ENCODE measurements around the gene THAP8. TPM values are rescaled to one million over a fixed set of nuclear protein-coding genes. Genes with fewer than 3 reads are reported as not detected.

Gene THAP8
- total and polyA plus RNA-seq, 4 experiments from 2014 or later: 4.0 to 8.6 (median 6.0) TPM

DNA sequence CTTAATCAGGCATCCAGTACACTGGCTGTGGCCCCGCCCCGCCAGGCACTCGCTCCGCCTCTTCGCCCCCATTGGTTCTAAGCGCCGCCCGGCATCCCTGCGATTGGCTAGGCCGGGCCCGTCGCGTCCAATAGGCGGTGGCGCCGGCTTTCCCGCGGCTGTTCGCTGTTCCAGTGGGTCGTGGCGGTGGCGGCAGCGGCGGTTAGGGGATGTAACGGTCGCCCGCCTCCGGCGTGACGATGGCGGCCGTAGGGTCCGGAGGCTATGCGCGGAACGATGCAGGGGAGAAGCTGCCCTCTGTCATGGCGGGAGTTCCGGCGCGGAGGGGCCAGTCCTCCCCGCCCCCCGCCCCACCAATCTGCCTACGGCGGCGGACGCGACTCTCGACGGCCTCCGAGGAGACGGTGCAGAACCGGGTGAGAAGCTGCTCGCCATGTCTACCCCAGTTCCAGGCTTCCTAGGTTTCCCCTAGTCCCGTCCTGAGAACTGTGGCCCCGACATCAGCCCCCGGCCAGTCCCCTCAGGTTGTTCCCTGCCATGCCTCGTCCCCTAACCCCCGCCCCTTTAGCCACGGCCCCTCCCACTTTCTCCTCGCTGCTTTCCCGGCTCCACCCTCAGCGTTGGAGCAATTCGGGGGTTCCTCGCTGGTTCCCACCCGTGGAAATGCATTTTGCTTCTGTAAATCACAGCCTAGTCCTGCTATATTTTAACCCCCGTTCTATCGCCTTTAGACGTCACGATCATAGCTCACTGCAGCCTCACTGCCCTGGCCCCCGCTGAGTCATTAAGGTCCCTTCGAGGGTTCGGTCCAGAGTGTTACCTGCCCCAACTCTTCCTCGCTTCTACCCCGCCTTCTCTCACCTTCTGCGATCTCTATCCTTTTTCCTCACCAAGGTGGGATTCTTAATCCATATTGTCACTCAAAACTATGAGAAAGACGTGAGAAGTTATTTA, 925 bp upstream of the THAP8 start, which contains the start of gene WDR62:
WDR62 (plus strand) TSS at position 165 of the 954 bp plus-strand sequence; CDS start at position 240, 75 bp downstream.
- peaks cover 11% of the 10 kb centered on the region for H3K4me1 ChIP-seq (ENCODE audit: insufficient read depth, low read length)
- H3K9me3 ChIP-seq (ENCODE audit: control insufficient read depth in 1 of 2, low read length in 2 of 2): no peaks in the 10 kb centered on the region
- ChIA-PET CTCF (ENCODE audit: partially characterized antibody) (interaction anchor here (0.8 to 1.9 kb wide), 4 partner anchors 73 to 115 kb away, joined by 3 to 11 read pairs (median 4); no protein-coding TSS in a partner anchor), POLR2A (ENCODE audit: partially characterized antibody) (interaction anchor here (0.6 to 2.6 kb wide), 14 partner anchors 13 to 165 kb away, joined by 3 to 30 read pairs (median 6); partner anchors contain the start of genes ALKBH6, CAPNS1, POLR2I and SDHAF1)
- peak within 1 kb of the TSS; percentile 96 to 100 (median 99) for H3K4me3 Mint-ChIP-seq
- intact Hi-C loops (cut with micrococcal nuclease): loop anchor here (1.0 kb wide), 8 partner anchors 41 to 338 kb away; partner anchors contain the start of genes ALKBH6, PSENEN, SDHAF1 and TBCB
- no peaks in the 10 kb centered on the region for H3K27me3 ChIP-seq (ENCODE audit: insufficient read depth, low read length)
- peaks cover 0 to 7% of the 10 kb centered on the region in 2 donors for H3K36me3 Mint-ChIP-seq
- no peaks in the 10 kb centered on the region for H3K9me3 Mint-ChIP-seq
- peak within 1 kb of the TSS; percentile 98 to 99 (median 98) for H3K27ac Mint-ChIP-seq
- peak within 1 kb of the TSS; percentile 79 to 93 for H3K4me3 ChIP-seq (ENCODE audit: low read length in 2 of 2)
- H3K27me3 Mint-ChIP-seq: no peaks in the 10 kb centered on the region
- H3K4me1 Mint-ChIP-seq: peaks cover 13 to 41% (median 21%) of the 10 kb centered on the region in 4 donors
- H3K27ac ChIP-seq (ENCODE audit: low read depth, low read length): peak within 1 kb of the TSS; percentile 78
- peaks cover 4% of the 10 kb centered on the region for H3K36me3 ChIP-seq (ENCODE audit: insufficient read depth, low read length)
- peak in 1 of 5 donors; percentile 64 for DNase-seq

DNA sequence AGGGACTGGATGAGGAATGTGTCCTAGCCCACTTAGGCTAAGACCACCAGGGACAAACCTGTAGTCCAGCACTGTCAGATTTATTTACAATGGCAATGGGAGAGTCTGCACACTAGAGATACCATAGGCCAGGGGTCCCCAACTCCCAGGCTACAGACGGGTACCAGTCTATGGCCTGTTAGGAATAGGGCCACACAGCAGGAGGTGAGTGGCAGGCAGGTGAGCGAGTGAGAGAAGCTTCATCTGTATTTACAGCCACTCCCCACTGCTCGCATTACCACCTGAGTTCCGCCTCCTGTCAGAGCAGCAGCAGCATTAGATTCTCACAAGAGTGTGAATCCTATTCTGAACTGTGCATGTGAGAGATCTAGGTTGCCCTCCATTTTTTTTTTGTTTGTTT, 2.4 kb downstream of the THAP8 start:
- Mint-ChIP-seq H3K27me3 (no peaks in the 10 kb centered on the region), H3K27ac (peak overlapping the region in 4 of 7 donors; percentile 11 to 86 (median 41)), H3K36me3 (peaks cover 0 to 8% of the 10 kb centered on the region in 2 donors), H3K9me3 (no peaks in the 10 kb centered on the region), H3K4me1 (peaks cover 18 to 41% (median 21%) of the 10 kb centered on the region in 4 donors), H3K4me3 (peak overlapping the region in 4 of 8 donors; percentile 47 to 59 (median 50))
- no peak overlapping the region for H3K27ac ChIP-seq (ENCODE audit: low read depth, low read length)
- H3K4me3 ChIP-seq (ENCODE audit: low read length in 2 of 2): no peak overlapping the region
- intact Hi-C loops (cut with micrococcal nuclease): no loop called here
- DNase-seq: no peak
- peaks cover 11% of the 10 kb centered on the region for H3K4me1 ChIP-seq (ENCODE audit: insufficient read depth, low read length)
- no peaks in the 10 kb centered on the region for H3K9me3 ChIP-seq (ENCODE audit: control insufficient read depth in 1 of 2, low read length in 2 of 2)
- ChIA-PET CTCF (ENCODE audit: partially characterized antibody) (no interaction called here), POLR2A (ENCODE audit: partially characterized antibody) (no interaction called here)
- peaks cover 4% of the 10 kb centered on the region for H3K36me3 ChIP-seq (ENCODE audit: insufficient read depth, low read length)
- H3K27me3 ChIP-seq (ENCODE audit: insufficient read depth, low read length): no peaks in the 10 kb centered on the region

DNA sequence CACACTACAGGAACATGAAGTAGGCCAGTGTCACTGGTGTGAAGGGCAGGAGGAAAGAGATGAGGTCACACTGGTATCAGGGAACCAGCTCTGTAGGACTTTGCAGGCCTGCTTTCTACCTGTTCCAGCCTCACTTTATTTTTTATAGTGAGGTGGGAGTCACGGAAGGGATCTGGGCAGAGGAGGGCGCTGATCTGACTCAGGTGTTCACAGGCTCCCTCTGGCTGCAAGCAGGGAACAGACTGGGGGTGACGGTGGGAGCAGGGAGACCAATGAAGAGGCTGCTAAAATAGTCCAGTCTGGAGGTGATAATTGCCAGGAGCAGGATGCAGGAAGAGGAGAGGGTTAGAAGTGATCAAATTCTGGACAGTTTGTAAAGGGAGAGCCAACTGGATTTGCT, 2.8 kb downstream of the THAP8 start:
- no peaks in the 10 kb centered on the region for H3K9me3 ChIP-seq (ENCODE audit: control insufficient read depth in 1 of 2, low read length in 2 of 2)
- Mint-ChIP-seq H3K27me3 (no peaks in the 10 kb centered on the region), H3K36me3 (peaks cover under 1 to 9% of the 10 kb centered on the region in 2 donors), H3K4me3 (peak overlapping the region in 4 of 8 donors; percentile 47 to 59 (median 50)), H3K27ac (peak overlapping the region in 5 of 7 donors; percentile 5 to 86 (median 15)), H3K4me1 (peaks cover 18 to 38% (median 21%) of the 10 kb centered on the region in 4 donors), H3K9me3 (no peaks in the 10 kb centered on the region)
- H3K4me3 ChIP-seq (ENCODE audit: low read length in 2 of 2): no peak overlapping the region
- DNase-seq: no peak
- ChIA-PET CTCF (ENCODE audit: partially characterized antibody) (no interaction called here), POLR2A (ENCODE audit: partially characterized antibody) (no interaction called here)
- intact Hi-C loops (cut with micrococcal nuclease): no loop called here
- H3K27ac ChIP-seq (ENCODE audit: low read depth, low read length): no peak overlapping the region
- H3K4me1 ChIP-seq (ENCODE audit: insufficient read depth, low read length): peaks cover 11% of the 10 kb centered on the region
- H3K36me3 ChIP-seq (ENCODE audit: insufficient read depth, low read length): peaks cover 4% of the 10 kb centered on the region
- no peaks in the 10 kb centered on the region for H3K27me3 ChIP-seq (ENCODE audit: insufficient read depth, low read length)

GRCh38 chr19:36049080-36049698, 4.9 kb downstream of the THAP8 start:
- Histone ChIP-seq H3K27me3 (ENCODE audit: insufficient read depth, low read length) (no peaks in the 10 kb centered on the region), H3K27ac (ENCODE audit: low read depth, low read length) (no peak overlapping the region), H3K4me3 (ENCODE audit: low read length in 2 of 2) (no peak overlapping the region), H3K9me3 (ENCODE audit: control insufficient read depth in 1 of 2, low read length in 2 of 2) (no peaks in the 10 kb centered on the region), H3K4me1 (ENCODE audit: insufficient read depth, low read length) (peaks cover 4% of the 10 kb centered on the region), H3K36me3 (ENCODE audit: insufficient read depth, low read length) (peaks cover 4% of the 10 kb centered on the region)
- H3K27me3 Mint-ChIP-seq: no peaks in the 10 kb centered on the region
- H3K36me3 Mint-ChIP-seq: peaks cover 6 to 11% of the 10 kb centered on the region in 2 donors
- no peak overlapping the region for H3K4me3 Mint-ChIP-seq
- intact Hi-C loops (cut with micrococcal nuclease): no loop called here
- DNase-seq: no peak
- POLR2A ChIA-PET (ENCODE audit: partially characterized antibody): no interaction called here
- CTCF ChIA-PET (ENCODE audit: partially characterized antibody): no interaction called here
- peak overlapping the region in 1 of 7 donors; percentile 22 for H3K27ac Mint-ChIP-seq
- no peaks in the 10 kb centered on the region for H3K9me3 Mint-ChIP-seq
- peaks cover 8 to 28% (median 15%) of the 10 kb centered on the region in 4 donors for H3K4me1 Mint-ChIP-seq

DNA sequence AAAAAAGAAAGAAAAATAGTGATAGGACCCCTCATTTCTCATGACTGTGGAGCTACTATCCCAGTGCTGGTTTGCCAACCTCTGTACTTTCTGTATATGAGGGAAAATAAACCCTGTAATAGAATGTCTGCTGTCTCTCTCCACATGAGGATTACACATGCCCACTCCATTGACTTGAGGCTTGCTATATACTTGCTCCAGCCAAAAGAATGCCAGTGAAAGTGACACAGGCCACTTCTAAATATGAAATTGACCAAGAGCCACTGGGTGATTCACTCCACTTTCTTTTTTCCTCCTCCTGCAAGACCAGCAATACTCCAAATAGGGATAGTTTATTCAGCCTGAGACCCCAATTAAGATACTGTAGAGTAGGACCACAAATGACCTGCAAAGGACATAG, 6.2 kb downstream of the THAP8 start:
- no peaks in the 10 kb centered on the region for H3K27me3 Mint-ChIP-seq
- H3K9me3 ChIP-seq (ENCODE audit: control insufficient read depth in 1 of 2, low read length in 2 of 2): no peaks in the 10 kb centered on the region
- peaks cover 3 to 14% of the 10 kb centered on the region in 2 donors for H3K36me3 Mint-ChIP-seq
- intact Hi-C loops (cut with micrococcal nuclease): no loop called here
- no peaks in the 10 kb centered on the region for H3K27me3 ChIP-seq (ENCODE audit: insufficient read depth, low read length)
- ChIA-PET POLR2A (ENCODE audit: partially characterized antibody) (no interaction called here), CTCF (ENCODE audit: partially characterized antibody) (no interaction called here)
- H3K27ac ChIP-seq (ENCODE audit: low read depth, low read length): no peak overlapping the region
- no peak overlapping the region for H3K27ac Mint-ChIP-seq
- H3K4me1 Mint-ChIP-seq: peaks cover 4 to 18% (median 11%) of the 10 kb centered on the region in 4 donors
- H3K4me1 ChIP-seq (ENCODE audit: insufficient read depth, low read length): no peaks in the 10 kb centered on the region
- DNase-seq: no peak
- H3K4me3 ChIP-seq (ENCODE audit: low read length in 2 of 2): no peak overlapping the region
- no peak overlapping the region for H3K4me3 Mint-ChIP-seq
- H3K9me3 Mint-ChIP-seq: no peaks in the 10 kb centered on the region
- peaks cover 4% of the 10 kb centered on the region for H3K36me3 ChIP-seq (ENCODE audit: insufficient read depth, low read length)

GRCh38 chr19:36046443-36047050, 7.5 kb downstream of the THAP8 start:
- no peak overlapping the region for H3K27ac ChIP-seq (ENCODE audit: low read depth, low read length)
- CTCF ChIA-PET (ENCODE audit: partially characterized antibody): no interaction called here
- no peak overlapping the region for H3K4me3 Mint-ChIP-seq
- H3K4me1 ChIP-seq (ENCODE audit: insufficient read depth, low read length): no peaks in the 10 kb centered on the region
- H3K36me3 Mint-ChIP-seq: peaks cover 3 to 14% of the 10 kb centered on the region in 2 donors
- intact Hi-C loops (cut with micrococcal nuclease): no loop called here
- POLR2A ChIA-PET (ENCODE audit: partially characterized antibody): no interaction called here
- no peaks in the 10 kb centered on the region for H3K27me3 Mint-ChIP-seq
- no peak overlapping the region for H3K4me3 ChIP-seq (ENCODE audit: low read length in 2 of 2)
- no peaks in the 10 kb centered on the region for H3K27me3 ChIP-seq (ENCODE audit: insufficient read depth, low read length)
- no peak for DNase-seq
- H3K9me3 ChIP-seq (ENCODE audit: control insufficient read depth in 1 of 2, low read length in 2 of 2): no peaks in the 10 kb centered on the region
- H3K36me3 ChIP-seq (ENCODE audit: insufficient read depth, low read length): peaks cover 4% of the 10 kb centered on the region
- H3K4me1 Mint-ChIP-seq: peaks cover 5 to 13% (median 11%) of the 10 kb centered on the region in 4 donors
- H3K9me3 Mint-ChIP-seq: no peaks in the 10 kb centered on the region
- no peak overlapping the region for H3K27ac Mint-ChIP-seq

Measured in CD4-positive, alpha-beta memory T cell (primary cell).